HAP-1 (cell line): Measurements from ENCODE around the gene DNLZ.

ENCODE experiments used
- DNase-seq, 2 experiments: peaks; one replicate each; pipeline ENCODE4 v3.0.0-alpha.2; 2016 to 2020; ENCODE audit warnings: low spot score in 2 of 2
- H3K27me3 ChIP-seq: fragments of 250-450 bp; sonication (Bioruptor Pico); 2 replicates; pipeline ENCODE4 v1.5.1; 2020; ENCODE audit warnings: low read depth, mild to moderate bottlenecking, moderate library complexity
- H3K36me3 ChIP-seq: fragments of 250-450 bp; sonication (Bioruptor Pico); replicated peaks from 2 replicates; pipeline ENCODE4 v1.5.1; 2020; ENCODE audit warnings: mild to moderate bottlenecking
- H3K4me1 ChIP-seq: fragments of 250-450 bp; sonication (Bioruptor Pico); 2 replicates; pipeline ENCODE4 v1.5.1; 2020; ENCODE audit warnings: mild to moderate bottlenecking
- H3K4me3 ChIP-seq: fragments of 250-450 bp; sonication (Bioruptor Pico); 2 replicates; pipeline ENCODE4 v1.5.1; 2020; ENCODE audit warnings: mild to moderate bottlenecking, moderate library complexity
- H3K9me3 ChIP-seq: fragments of 250-450 bp; sonication (Bioruptor Pico); 2 replicates; pipeline ENCODE4 v1.5.1; 2020; ENCODE audit warnings: mild to moderate bottlenecking, moderate library complexity
- in situ Hi-C: fragments of 300-500 bp; cut with MboI; formaldehyde crosslinking; loops from 3 replicates; pipeline ENCODE4 v1.14.3; 2020; ENCODE audit warnings: low sequenced_read_pairs, inconsistent platforms, mixed read lengths

The DNLZ gene

GRCh38 chr9:136310273-136311030 lies 53.1 kb downstream of the DNLZ start:
- in situ Hi-C loops = no loop called here
- Histone ChIP-seq H3K27me3 (no peaks in the 10 kb centered on the region), H3K4me3 (no peak overlapping the region), H3K4me1 (no peaks in the 10 kb centered on the region), H3K9me3 (peaks cover 12% of the 10 kb centered on the region), H3K36me3 (no peaks in the 10 kb centered on the region)
- DNase-seq = no peak

- no peak for DNase-seq
- in situ Hi-C loops = no loop called here
- H3K36me3 ChIP-seq = no peaks in the 10 kb centered on the region
- H3K4me1 ChIP-seq = no peaks in the 10 kb centered on the region
- H3K9me3 ChIP-seq = peaks cover 6% of the 10 kb centered on the region
- H3K27me3 ChIP-seq = no peaks in the 10 kb centered on the region
- H3K4me3 ChIP-seq = no peak overlapping the region
Measured at GRCh38 chr9:136309806-136310220, 53.7 kb downstream of the DNLZ start.
